GDM1 (cell line): ENCODE data around the gene TGFBR3L.

ENCODE experiments used
- DNase-seq: peaks from one replicate; lab custom pipeline; 2025; lab: John Stamatoyannopoulos, UW

Gene TGFBR3L

DNA sequence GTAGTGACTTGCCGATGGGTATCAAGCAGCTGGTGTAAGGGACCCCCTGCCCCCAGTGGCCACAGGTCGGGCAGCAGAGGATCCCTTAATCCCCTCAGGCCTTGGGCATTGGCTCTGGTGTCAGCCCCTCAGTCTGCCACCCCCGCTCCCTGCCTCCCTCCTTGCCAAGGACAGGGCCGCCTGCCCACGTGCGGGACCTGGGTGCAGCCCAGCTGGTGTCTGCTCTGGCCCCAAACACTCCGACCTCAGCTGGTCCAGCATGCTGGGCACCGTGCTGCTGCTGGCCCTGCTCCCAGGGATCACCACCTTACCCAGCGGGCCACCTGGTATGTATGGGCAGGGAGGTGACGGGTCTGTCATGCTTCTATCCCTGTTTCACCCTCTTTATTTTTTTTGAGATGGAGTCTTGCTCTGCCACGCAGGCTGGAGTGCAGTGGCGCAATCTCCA is at the start of gene TGFBR3L:
TSS of gene TGFBR3L (plus strand) at position 233 of the 448 bp plus-strand sequence.
- DNase-seq = no peak

- no peak for DNase-seq
These were observed 49.2 kb upstream of the TGFBR3L start for GRCh38 chr19:7865262-7865911.

DNA sequence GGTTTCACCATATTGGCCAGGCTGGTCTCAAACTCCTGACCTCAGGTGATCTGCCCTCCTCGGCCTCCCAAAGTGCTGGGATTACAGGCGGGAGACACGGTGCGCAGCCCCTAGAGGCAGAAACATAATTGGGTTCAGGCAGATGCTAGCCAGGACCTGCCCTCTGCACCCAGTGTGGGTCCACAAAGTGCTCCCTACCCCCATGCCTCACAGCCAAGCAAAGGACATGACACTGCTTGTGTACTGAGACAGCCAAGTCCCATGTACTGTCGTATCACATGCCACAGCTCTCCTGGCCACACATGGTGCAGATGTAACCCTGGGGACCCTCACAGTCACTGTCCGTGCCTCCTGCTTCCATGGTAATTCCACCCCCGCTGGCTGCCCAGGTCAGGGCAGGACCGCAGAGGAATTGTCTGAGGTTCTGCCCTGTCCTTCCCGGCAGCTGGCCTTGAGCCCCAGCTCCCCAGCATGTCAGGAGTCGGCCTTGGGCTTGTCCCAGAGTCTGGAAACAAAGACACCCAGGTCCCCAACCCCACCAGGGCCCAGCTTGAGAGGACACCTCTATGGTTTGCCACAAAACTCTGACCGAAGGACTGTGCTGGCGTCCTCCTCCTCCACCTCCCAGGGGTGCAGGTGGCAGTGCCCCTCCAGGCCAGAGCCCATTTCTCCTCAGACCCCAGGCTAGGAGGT is 48.1 kb upstream of the TGFBR3L start:
- DNase-seq = no peak

- no peak for DNase-seq
These were observed 47.4 kb upstream of the TGFBR3L start for GRCh38 chr19:7867092-7867844.

DNA sequence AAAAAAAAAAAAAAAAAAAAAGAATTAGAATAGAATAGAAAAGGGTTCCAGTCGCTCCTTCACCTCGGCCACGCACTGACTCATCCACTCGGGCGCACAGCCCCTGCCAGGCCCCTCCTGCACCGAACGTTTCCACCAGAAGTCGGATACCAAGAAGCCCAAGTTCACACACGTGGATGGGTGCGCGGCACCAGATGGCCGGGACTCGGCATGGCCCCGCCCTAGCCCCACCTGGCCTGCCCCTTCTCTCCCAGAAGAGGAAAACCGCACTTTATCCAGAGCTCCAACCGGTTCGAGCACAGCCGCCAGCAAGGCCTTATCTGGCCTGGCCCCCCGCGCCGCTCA is 46.3 kb upstream of the TGFBR3L start:
- no peak for DNase-seq

- peak; percentile 78 for DNase-seq
These were observed 45.8 kb upstream of the TGFBR3L start for GRCh38 chr19:7868671-7869452.

DNA sequence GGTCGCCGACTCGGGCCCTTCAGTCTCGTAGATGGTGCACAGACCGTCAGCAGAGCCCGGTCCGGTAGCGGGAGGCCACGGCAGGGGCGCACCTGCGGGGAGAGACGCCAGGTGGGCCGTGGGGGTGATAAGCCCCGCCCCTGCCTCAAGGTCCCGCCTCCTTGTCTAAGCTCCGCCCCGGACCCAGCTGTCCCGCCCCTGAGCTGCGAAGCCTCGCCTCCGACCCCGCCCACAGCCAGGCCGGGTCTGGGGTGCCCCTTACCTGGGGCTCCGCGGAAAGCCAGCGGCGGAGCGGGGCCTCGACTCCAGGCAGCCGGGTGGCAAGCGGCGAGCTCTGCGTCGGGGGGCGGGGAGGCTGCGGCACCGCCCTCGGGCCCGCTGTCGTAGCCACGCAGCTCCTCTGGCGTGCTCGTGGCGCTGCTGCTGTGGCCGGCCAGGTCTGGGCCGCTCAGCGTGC is 45.1 kb upstream of the TGFBR3L start:
- DNase-seq = peak; percentile 59

DNA sequence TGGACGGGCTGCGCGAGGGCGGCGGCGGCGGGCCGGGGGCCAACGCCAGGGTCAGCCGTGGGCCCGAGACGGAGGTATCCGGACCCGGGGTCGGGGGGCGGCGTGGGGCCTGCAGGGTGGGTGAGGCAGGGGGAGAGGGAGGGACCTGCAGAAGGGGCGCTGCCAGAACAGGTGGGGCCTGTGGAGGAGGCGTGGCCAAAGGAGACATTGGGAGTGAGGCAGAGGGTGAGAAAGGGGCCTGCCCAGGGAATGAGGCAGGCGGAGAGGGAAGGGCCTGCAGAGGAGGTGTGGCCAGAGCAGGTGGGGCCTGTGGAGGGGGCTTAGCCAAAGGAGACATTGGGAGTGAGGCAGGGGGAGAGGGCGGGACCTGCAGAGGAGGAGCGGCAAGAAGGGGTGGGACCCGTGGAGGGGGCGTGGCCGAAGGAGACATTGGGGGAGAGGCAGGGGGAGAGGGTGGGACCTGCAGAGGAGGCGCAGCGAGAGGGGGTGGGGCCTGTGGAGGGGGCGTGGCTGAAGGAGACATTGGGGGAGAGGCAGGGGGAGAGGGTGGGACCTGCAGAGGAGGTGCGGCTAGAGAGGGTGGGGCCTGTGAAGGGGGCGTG is 44.6 kb upstream of the TGFBR3L start:
- peak; percentile 86 for DNase-seq

GRCh38 chr19:7870571-7871436 is 43.8 kb upstream of the TGFBR3L start:
- peak; percentile 87 for DNase-seq

DNA sequence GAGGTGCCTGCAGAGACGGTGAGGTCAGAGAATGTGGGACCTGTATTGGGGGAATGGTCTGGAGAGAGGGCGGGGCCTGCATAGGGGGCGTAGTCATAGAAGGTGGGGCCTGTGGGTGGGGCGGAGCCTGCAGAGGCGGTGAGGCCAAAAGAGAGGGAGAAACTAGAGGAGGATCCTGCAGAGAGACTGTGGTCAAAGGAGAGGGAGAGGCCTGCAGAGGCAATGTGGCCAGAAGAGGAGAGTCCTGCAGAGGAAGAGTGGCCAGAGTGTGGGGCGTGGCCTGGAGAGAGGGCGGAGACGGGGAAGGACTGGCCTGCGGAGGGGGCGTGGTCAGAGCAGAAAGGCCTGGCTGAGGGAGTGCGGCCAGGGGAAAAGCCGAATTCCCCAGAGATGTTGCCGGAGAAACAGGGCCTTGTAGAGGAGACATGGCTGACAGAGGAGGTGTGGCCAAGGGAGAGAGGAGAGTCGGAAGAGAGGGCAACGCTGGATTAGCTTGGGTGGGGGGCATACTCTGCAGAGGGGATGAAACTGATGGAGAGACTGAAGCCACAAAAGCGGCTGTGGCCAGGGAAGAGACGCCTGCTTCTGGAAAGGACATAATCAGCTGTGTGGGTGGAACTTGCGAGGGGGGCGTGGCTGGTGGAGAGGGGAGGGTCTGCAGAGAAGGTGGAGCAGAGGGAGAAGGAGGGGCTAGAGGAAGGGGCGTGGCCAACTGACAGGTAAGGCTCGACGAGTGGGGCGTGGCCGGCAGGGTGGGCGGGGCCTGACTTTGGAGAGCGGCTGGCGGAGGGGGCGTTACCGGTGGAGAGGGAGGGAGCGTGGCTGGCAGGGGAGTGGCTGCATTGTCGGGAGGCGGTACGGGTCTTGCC is 43.0 kb upstream of the TGFBR3L start:
- DNase-seq = peak; percentile 88

- DNase-seq = no peak
These were observed 42.1 kb upstream of the TGFBR3L start for GRCh38 chr19:7872306-7873204.

DNA sequence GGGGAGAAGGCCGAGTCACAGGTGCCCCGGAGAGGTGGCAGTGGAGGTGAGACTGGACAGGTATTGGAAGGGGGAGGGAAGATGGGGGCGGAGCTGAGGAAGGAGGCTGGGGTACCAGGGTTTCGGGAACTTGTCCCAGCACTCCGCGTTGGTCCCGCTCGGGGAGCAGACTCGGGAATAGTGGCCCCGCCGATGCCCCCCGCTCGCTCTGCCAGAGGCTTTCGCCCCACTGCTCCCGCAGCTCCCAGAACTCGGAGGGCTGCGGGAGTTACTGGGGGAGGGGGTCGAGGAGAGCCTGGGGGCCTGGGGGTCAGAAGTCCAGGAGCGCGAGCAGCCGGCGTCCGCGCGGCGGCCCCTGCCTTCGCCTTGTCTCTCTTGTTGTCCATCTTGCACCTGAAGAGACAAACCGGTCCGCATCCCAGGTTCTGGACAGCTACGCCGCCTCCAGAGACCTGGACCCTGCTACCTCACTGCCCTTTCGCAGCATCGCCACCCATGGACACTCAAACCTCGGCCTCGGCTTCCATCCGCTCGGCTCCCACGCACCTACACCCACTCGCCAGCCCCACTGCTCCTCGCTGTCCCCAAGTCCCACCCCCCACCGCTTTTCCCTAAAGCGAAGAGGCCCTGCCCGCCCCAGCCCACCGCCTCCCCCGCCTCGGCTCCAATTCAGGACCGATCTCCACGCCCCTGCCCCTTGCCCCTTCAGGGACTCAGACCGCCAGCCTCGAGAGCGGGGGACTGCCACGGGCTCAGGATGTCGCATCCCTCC is 41.1 kb upstream of the TGFBR3L start:
- no peak for DNase-seq

GRCh38 chr19:7874076-7874896 is 40.3 kb upstream of the TGFBR3L start, which contains the start of gene PRR36:
PRR36 (minus strand) TSS chr19:7874390; CDS start chr19:7873689, 701 bp downstream.
- DNase-seq = peak; percentile 20

DNA sequence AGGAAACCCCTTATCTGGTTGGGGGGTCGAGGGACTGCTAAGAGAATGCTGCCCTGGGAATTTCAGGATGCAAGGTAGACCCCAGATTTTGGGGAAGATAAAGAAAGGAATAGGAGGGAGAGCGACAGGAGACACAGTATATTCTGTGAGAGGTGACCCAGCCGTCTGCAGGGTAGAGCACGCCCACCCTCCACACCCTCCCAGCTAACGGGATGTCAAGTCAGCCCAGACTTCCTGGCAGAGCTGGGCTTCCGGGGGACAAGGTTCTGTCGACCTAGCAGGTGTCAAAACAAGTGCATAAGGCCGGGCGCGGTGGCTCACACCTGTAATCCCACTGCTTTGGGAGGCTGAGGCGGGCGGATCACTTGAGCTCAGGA is 39.7 kb upstream of the TGFBR3L start:
- DNase-seq = no peak

- DNase-seq = no peak
These were observed 37.3 kb upstream of the TGFBR3L start for GRCh38 chr19:7877249-7877836.

DNA sequence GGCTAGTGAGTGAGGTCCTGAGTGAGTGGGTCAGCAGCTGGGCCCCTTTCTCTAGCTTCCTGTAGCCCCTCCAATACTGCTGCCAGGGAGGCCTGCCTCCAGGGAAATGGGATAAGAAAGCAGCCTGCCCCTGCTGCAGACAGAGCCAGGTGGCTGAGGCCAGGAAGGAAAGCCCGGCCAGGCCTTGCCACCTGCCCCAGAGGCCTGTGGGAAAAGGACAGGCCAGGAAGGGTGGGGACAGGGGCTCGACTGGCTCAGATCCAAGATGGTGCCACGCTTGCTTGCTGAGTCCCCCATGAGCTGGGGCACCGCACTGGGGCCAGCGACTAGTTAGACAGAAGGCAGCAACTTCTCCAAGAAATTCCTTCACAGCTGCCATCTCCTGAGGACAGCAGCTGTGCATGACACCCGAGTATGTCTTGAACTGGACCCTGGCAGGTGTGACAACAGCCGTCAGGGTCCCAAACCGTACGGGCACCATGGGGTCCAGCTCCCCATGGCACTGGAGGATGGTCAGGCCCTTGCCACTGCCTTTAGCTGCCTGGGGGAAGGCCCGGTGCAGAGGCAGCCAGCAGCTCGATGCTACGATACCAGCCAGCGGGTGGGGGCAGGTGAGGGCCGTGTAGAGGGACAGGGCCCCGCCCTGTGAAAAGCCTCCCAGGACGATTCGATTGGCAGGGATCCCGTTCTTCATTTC is 35.4 kb upstream of the TGFBR3L start:
- no peak for DNase-seq
